HL-60 (cell line): ENCODE data around the gene BTBD6.

Experiments used
- DNase-seq, 2 experiments: peaks; one replicate each; pipeline ENCODE4 v3.0.0-alpha.2; 2010 to 2020; ENCODE audit warnings: low read depth in 1 of 2, low spot score in 1 of 2
- H3K27ac ChIP-seq: fragments of 250-450 bp; sonication (Bioruptor Pico); replicated peaks from 2 replicates; pipeline ENCODE4 v1.5.1; 2020; ENCODE audit warnings: mild to moderate bottlenecking, moderate library complexity
- H3K27me3 ChIP-seq: fragments of 250-450 bp; sonication (Bioruptor Pico); 2 replicates; pipeline ENCODE4 v1.5.1; 2021; ENCODE audit warnings: mild to moderate bottlenecking, moderate library complexity; ENCODE audit not compliant: insufficient read depth, poor library complexity, severe bottlenecking
- H3K4me3 ChIP-seq: replicated peaks from 2 replicates; pipeline ENCODE4 v1.5.1; 2011; ENCODE audit warnings: mild to moderate bottlenecking, control low read depth, low read length; ENCODE audit not compliant: insufficient read depth
- GABPA ChIP-seq: IDR thresholded peaks from 2 replicates; pipeline ENCODE4 v1.6.1; 2012; ENCODE audit warnings: low read depth
- POLR2AphosphoS5 ChIP-seq: IDR thresholded peaks from 2 replicates; pipeline ENCODE4 v1.6.1; 2012; ENCODE audit warnings: low read depth
- SPI1 ChIP-seq: IDR thresholded peaks from 2 replicates; pipeline ENCODE4 v1.6.1; 2012; ENCODE audit warnings: low read depth, mild to moderate bottlenecking, borderline replicate concordance
- TF ChIP-seq, protein P1 (sequence below): IDR thresholded peaks from 2 replicates; pipeline ENCODE4 v1.6.1; 2012; ENCODE audit warnings: low read depth; ENCODE audit not compliant: insufficient replicate concordance
- TF ChIP-seq, protein P2 (sequence below): IDR thresholded peaks from one replicate; pipeline ENCODE4 v1.5.1; 2011; ENCODE audit warnings: low read length, control low read depth, inconsistent platforms; ENCODE audit not compliant: insufficient read depth

BTBD6 gene

GRCh38 chr14:105241641-105242040 is 6.7 kb upstream of the BTBD6 start:
- no peak for DNase-seq
- no peak for TF ChIP-seq GABPA
- no peak for TF ChIP-seq SPI1
- no peak overlapping the region for H3K4me3 ChIP-seq
- no peak overlapping the region for H3K27ac ChIP-seq
- H3K27me3 ChIP-seq: no peaks in the 10 kb centered on the region

DNA sequence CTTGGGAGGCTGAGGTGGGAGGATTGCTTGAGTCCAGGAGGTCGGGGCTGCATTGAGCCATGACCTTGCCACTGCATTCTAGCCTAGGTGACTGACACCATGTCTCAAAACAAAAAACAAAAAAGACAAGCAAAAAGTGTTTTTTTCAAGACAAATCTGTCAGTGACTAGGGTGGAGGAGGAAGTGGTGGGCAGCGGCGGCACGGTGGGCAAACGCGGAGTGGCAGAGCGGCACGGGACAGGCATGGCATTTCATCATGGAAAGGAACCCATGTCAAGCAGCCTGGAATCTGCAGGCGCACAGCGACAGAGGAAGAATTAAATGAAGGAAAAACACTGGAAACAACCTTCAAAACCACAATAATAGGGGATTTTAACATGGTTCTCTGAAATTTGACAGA is 4.0 kb upstream of the BTBD6 start:
- no peak for DNase-seq

GRCh38 chr14:105247026-105247425 is 1.3 kb upstream of the BTBD6 start:
- Histone ChIP-seq H3K4me3 (no peak overlapping the region), H3K27ac (no peak overlapping the region), H3K27me3 (no peaks in the 10 kb centered on the region)
- no peak for DNase-seq
- TF ChIP-seq, protein P1, sequence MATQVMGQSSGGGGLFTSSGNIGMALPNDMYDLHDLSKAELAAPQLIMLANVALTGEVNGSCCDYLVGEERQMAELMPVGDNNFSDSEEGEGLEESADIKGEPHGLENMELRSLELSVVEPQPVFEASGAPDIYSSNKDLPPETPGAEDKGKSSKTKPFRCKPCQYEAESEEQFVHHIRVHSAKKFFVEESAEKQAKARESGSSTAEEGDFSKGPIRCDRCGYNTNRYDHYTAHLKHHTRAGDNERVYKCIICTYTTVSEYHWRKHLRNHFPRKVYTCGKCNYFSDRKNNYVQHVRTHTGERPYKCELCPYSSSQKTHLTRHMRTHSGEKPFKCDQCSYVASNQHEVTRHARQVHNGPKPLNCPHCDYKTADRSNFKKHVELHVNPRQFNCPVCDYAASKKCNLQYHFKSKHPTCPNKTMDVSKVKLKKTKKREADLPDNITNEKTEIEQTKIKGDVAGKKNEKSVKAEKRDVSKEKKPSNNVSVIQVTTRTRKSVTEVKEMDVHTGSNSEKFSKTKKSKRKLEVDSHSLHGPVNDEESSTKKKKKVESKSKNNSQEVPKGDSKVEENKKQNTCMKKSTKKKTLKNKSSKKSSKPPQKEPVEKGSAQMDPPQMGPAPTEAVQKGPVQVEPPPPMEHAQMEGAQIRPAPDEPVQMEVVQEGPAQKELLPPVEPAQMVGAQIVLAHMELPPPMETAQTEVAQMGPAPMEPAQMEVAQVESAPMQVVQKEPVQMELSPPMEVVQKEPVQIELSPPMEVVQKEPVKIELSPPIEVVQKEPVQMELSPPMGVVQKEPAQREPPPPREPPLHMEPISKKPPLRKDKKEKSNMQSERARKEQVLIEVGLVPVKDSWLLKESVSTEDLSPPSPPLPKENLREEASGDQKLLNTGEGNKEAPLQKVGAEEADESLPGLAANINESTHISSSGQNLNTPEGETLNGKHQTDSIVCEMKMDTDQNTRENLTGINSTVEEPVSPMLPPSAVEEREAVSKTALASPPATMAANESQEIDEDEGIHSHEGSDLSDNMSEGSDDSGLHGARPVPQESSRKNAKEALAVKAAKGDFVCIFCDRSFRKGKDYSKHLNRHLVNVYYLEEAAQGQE: no peak
- TF ChIP-seq GABPA (no peak), SPI1 (no peak)
- TF ChIP-seq, protein P2, sequence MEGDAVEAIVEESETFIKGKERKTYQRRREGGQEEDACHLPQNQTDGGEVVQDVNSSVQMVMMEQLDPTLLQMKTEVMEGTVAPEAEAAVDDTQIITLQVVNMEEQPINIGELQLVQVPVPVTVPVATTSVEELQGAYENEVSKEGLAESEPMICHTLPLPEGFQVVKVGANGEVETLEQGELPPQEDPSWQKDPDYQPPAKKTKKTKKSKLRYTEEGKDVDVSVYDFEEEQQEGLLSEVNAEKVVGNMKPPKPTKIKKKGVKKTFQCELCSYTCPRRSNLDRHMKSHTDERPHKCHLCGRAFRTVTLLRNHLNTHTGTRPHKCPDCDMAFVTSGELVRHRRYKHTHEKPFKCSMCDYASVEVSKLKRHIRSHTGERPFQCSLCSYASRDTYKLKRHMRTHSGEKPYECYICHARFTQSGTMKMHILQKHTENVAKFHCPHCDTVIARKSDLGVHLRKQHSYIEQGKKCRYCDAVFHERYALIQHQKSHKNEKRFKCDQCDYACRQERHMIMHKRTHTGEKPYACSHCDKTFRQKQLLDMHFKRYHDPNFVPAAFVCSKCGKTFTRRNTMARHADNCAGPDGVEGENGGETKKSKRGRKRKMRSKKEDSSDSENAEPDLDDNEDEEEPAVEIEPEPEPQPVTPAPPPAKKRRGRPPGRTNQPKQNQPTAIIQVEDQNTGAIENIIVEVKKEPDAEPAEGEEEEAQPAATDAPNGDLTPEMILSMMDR: no peak

More for the DNA sequence above, 4.0 kb upstream of the BTBD6 start:
- no peak overlapping the region for H3K4me3 ChIP-seq
- TF ChIP-seq SPI1 (no peak), POLR2AphosphoS5 (no peak), GABPA (no peak)
- TF ChIP-seq, protein P1: no peak
- TF ChIP-seq, protein P2: no peak
- H3K27ac ChIP-seq: no peak overlapping the region
- no peaks in the 10 kb centered on the region for H3K27me3 ChIP-seq

GRCh38 chr14:105247715-105248367 is 492 bp upstream of the BTBD6 start:
- Histone ChIP-seq H3K27ac (no peak overlapping the region), H3K27me3 (no peaks in the 10 kb centered on the region), H3K4me3 (peak overlapping the region; percentile 43)
- TF ChIP-seq, protein P2: no peak
- TF ChIP-seq SPI1 (no peak), GABPA (no peak), POLR2AphosphoS5 (no peak)
- TF ChIP-seq, protein P1: no peak
- no peak for DNase-seq
